ENCODE data around the gene TMEM198. TPM values are rescaled to one million over a fixed set of nuclear protein-coding genes. Genes with fewer than 3 reads are reported as not detected.
A peak's percentile ranks its signal among the peaks of the same experiment; 100 is the strongest.

TMEM198 gene
- total and polyA plus RNA-seq, 9 of the 15 experiments (the other 6 are each of a cell fraction or from before 2014, with no cell fraction given): 0.03 to 3.8 (median 1.0) TPM

DNA sequence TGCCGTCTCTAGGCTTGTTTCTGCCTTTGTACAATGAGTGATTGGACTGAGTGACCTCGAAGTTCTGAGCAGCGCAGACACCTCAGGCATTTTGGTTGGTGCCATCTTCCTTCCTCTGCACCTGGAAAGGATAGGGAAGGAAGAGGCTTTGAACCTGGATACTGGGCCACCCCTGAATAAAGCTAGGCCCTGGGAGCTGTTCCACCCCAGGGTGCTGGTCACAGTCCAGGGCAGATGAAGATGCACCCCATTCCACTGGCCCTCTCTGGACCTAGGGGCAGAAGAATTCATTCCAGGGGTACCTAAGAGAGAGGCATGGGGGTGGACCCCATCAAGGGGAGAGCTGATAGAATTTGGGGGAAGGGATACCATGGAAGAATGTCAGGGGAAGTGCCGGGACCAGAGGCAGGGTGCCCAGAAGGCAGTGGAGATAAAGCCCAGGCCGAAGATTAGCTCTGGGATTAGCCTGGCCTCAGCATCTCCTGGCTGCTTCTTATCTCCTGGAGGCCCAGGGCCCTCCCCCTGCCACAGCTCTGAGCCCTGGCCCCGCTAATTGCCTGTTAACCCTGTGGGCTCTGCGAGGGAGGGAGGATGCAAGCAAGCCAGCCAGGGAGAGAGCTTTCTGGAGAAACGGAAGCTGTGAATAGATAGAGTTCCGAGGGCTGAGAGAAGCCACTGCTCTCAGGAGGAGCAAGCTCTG is 18.1 kb upstream of the TMEM198 start (continued):
- TF ChIP-seq RNF2 (IDR thresholded peaks at IDR 0.05) (peak; percentile 96), ZNF174 (CRISPR knock-in tag; IDR thresholded peaks at IDR 0.05) (no peak), ZNF124 (CRISPR knock-in tag; IDR thresholded peaks at IDR 0.05) (no peak), PRMT5 (CRISPR knock-in tag; IDR thresholded peaks at IDR 0.05) (no peak), EGR1 (conservative IDR thresholded peaks at IDR 0.05) (0 out of 2 replicates have a peak, but pooled peaks have one; percentile 14), ZNF561 (CRISPR knock-in tag; conservative IDR thresholded peaks at IDR 0.05) (no peak), RBM14 (IDR thresholded peaks at IDR 0.05; ENCODE audit: borderline replicate concordance, insufficient read depth, low read depth, low read length) (no peak)
- TF ChIP-seq, protein P1, sequence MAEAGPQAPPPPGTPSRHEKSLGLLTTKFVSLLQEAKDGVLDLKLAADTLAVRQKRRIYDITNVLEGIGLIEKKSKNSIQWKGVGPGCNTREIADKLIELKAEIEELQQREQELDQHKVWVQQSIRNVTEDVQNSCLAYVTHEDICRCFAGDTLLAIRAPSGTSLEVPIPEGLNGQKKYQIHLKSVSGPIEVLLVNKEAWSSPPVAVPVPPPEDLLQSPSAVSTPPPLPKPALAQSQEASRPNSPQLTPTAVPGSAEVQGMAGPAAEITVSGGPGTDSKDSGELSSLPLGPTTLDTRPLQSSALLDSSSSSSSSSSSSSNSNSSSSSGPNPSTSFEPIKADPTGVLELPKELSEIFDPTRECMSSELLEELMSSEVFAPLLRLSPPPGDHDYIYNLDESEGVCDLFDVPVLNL (CRISPR knock-in tag; IDR thresholded peaks at IDR 0.05; ENCODE audit: low read depth): no peak
- TF ChIP-seq, protein P2, sequence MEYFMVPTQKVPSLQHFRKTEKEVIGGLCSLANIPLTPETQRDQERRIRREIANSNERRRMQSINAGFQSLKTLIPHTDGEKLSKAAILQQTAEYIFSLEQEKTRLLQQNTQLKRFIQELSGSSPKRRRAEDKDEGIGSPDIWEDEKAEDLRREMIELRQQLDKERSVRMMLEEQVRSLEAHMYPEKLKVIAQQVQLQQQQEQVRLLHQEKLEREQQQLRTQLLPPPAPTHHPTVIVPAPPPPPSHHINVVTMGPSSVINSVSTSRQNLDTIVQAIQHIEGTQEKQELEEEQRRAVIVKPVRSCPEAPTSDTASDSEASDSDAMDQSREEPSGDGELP (CRISPR knock-in tag; IDR thresholded peaks at IDR 0.05; ENCODE audit: borderline replicate concordance): peak; percentile 72; the same call in 1 of the 2 replicates
- TF ChIP-seq, protein P3, sequence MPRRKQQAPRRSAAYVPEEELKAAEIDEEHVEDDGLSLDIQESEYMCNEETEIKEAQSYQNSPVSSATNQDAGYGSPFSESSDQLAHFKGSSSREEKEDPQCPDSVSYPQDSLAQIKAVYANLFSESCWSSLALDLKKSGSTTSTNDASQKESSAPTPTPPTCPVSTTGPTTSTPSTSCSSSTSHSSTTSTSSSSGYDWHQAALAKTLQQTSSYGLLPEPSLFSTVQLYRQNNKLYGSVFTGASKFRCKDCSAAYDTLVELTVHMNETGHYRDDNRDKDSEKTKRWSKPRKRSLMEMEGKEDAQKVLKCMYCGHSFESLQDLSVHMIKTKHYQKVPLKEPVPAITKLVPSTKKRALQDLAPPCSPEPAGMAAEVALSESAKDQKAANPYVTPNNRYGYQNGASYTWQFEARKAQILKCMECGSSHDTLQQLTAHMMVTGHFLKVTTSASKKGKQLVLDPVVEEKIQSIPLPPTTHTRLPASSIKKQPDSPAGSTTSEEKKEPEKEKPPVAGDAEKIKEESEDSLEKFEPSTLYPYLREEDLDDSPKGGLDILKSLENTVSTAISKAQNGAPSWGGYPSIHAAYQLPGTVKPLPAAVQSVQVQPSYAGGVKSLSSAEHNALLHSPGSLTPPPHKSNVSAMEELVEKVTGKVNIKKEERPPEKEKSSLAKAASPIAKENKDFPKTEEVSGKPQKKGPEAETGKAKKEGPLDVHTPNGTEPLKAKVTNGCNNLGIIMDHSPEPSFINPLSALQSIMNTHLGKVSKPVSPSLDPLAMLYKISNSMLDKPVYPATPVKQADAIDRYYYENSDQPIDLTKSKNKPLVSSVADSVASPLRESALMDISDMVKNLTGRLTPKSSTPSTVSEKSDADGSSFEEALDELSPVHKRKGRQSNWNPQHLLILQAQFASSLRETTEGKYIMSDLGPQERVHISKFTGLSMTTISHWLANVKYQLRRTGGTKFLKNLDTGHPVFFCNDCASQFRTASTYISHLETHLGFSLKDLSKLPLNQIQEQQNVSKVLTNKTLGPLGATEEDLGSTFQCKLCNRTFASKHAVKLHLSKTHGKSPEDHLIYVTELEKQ (CRISPR knock-in tag; IDR thresholded peaks at IDR 0.05): no peak
- TF ChIP-seq, protein P4, sequence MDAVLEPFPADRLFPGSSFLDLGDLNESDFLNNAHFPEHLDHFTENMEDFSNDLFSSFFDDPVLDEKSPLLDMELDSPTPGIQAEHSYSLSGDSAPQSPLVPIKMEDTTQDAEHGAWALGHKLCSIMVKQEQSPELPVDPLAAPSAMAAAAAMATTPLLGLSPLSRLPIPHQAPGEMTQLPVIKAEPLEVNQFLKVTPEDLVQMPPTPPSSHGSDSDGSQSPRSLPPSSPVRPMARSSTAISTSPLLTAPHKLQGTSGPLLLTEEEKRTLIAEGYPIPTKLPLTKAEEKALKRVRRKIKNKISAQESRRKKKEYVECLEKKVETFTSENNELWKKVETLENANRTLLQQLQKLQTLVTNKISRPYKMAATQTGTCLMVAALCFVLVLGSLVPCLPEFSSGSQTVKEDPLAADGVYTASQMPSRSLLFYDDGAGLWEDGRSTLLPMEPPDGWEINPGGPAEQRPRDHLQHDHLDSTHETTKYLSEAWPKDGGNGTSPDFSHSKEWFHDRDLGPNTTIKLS (IDR thresholded peaks at IDR 0.05; ENCODE audit: borderline replicate concordance, low read depth): peak; percentile 29; the same call in 1 of the 2 replicates
- TF ChIP-seq, protein P5, sequence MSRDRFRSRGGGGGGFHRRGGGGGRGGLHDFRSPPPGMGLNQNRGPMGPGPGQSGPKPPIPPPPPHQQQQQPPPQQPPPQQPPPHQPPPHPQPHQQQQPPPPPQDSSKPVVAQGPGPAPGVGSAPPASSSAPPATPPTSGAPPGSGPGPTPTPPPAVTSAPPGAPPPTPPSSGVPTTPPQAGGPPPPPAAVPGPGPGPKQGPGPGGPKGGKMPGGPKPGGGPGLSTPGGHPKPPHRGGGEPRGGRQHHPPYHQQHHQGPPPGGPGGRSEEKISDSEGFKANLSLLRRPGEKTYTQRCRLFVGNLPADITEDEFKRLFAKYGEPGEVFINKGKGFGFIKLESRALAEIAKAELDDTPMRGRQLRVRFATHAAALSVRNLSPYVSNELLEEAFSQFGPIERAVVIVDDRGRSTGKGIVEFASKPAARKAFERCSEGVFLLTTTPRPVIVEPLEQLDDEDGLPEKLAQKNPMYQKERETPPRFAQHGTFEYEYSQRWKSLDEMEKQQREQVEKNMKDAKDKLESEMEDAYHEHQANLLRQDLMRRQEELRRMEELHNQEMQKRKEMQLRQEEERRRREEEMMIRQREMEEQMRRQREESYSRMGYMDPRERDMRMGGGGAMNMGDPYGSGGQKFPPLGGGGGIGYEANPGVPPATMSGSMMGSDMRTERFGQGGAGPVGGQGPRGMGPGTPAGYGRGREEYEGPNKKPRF (IDR thresholded peaks at IDR 0.05; ENCODE audit: low read depth, low read length): no peak
- TF ChIP-seq, protein P6, sequence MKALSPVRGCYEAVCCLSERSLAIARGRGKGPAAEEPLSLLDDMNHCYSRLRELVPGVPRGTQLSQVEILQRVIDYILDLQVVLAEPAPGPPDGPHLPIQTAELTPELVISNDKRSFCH (CRISPR knock-in tag; IDR thresholded peaks at IDR 0.05): no peak
- TF ChIP-seq, protein P6 (tag; IDR thresholded peaks at IDR 0.05): no peak

All from K562 (cell line).